Activated CD8-positive, alpha-beta memory T cell treated with anti-CD3 and anti-CD28 coated beads, Interleukin-2, amount 10 ng/mL, durations not matched to agents 7 days and 5 days (primary cell): ENCODE data around the gene NLGN4Y. TPM values are rescaled to one million over a fixed set of nuclear protein-coding genes. Genes with fewer than 3 reads are reported as not detected.

ENCODE experiments used
- ATAC-seq: fragments of 150-1000 bp; cut with Tn5 transposase; one replicate; pipeline ENCODE4 v1.10.0; 2021; ENCODE audit warnings: moderate library complexity
- CTCF ChIA-PET: fragments of 350-600 bp; sonication (Branson Sonifier 250); formaldehyde crosslinking; loops from one replicate; lab custom pipeline; 2021; ENCODE audit warnings: antibody characterized with exemption; lab: Charles Lee
- DNase-seq: peaks from one replicate; pipeline ENCODE4 v3.0.0-alpha.2; 2020
- H3K27ac Mint-ChIP-seq: one replicate; pipeline ENCODE4 v1.8.0; 2021; ENCODE audit warnings: mild to moderate bottlenecking, mixed read lengths
- H3K27me3 Mint-ChIP-seq: one replicate; pipeline ENCODE4 v1.8.0; 2021; ENCODE audit warnings: mixed read lengths
- H3K36me3 Mint-ChIP-seq: one replicate; pipeline ENCODE4 v1.8.0; 2021; ENCODE audit warnings: mild to moderate bottlenecking, mixed read lengths
- H3K4me1 Mint-ChIP-seq: one replicate; pipeline ENCODE4 v1.8.0; 2021; ENCODE audit warnings: mixed read lengths
- H3K4me3 Mint-ChIP-seq: one replicate; pipeline ENCODE4 v1.8.0; 2021; ENCODE audit warnings: mild to moderate bottlenecking, moderate library complexity, mixed read lengths
- H3K9me3 Mint-ChIP-seq: one replicate; pipeline ENCODE4 v1.8.0; 2022; ENCODE audit warnings: low read depth, mixed read lengths
- total RNA-seq, 2 experiments: library from RNA; stranded (reverse); gene quantifications; one replicate each; pipeline ENCODE4 v1.2.3, GENCODE V29; 2021

The NLGN4Y gene
- 1 to 10 TPM; 1.6 to 2.2 TPM for total RNA-seq

DNA sequence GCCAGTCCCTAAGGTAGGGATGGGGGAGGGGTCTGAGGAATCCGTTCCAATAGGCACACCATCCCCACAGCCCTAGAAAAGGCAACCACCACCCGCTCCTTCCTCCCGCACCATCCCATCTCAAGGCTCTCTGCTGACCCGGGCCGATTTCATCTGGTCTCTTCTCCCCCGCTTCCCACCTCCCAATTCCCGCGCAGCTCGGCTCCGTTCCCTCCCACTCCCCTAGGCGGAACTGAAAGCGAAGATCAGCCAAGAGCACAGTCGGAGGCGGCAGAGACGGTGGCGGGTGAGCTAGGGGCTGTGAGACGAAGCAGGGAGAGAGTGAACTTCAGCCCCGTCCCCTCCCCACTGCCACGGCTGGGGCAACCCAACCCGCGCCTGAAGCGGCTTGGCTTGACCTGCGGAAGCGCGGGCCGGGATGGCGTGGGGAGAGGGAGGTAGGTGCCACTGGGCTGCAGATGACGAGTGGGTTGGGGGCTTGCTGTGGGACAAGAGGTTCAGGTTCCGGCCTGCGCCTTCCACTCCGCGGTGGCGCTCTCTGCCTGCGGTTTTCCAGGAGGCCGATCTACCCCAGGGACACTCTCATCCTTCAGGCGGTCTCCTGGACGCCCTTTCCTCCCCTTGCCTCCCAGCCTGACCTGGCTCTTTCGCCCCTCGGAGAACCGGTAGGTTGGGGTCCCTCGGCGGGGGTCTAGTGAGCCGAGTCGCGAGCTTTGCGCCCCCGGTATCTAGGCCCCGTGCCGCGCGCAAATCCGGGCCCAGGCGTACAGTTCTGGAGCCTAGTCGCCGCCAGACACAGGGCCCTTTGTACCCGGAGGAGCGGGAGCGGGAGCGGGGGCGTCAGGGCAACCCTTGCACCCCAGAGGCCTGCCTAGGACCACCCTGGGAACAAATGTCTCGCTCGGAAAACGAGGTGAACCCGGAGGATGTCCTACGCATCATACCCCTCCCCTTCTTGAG is at the start of gene NLGN4Y:
Gene NLGN4Y (plus strand): TSS at position 258 of the 960 bp plus-strand sequence. CDS start 97,591 bp downstream, outside the sequence.
- Mint-ChIP-seq H3K4me3 (peak within 1 kb of the TSS; percentile 75), H3K27ac (peak within 1 kb of the TSS; percentile 65), H3K27me3 (peaks cover 39% of the 10 kb centered on the region), H3K4me1 (peaks cover 3% of the 10 kb centered on the region), H3K36me3 (no peaks in the 10 kb centered on the region), H3K9me3 (no peaks in the 10 kb centered on the region)
- peak; percentile 57 for ATAC-seq
- CTCF ChIA-PET = no interaction called here
- DNase-seq = peak; percentile 38

DNA sequence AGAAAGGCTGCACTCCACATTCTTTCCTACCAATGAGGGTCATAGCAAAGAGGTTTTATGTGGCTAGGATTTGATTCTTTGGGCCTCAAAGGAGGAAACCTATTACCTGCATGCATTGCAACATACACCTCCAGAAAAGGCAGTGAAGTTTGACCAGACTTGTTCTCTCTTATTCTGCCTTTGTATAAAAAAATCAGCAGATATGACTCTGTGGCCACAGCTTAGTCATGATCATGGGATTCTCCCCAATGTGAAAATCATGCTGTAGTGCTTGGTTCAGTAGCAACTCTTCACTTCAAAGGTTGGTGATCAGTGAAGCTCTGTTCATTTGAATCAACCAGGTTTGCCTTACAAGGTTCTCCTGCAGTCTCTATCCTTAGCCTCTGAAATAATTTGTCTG is 38.4 kb upstream of the NLGN4Y start:
- CTCF ChIA-PET = no interaction called here
- no peak for DNase-seq
- no peaks in the 10 kb centered on the region for H3K27me3 Mint-ChIP-seq
- ATAC-seq = no peak
- no peaks in the 10 kb centered on the region for H3K4me1 Mint-ChIP-seq
- no peak overlapping the region for H3K4me3 Mint-ChIP-seq
- H3K27ac Mint-ChIP-seq = no peak overlapping the region
- H3K9me3 Mint-ChIP-seq = no peaks in the 10 kb centered on the region
- H3K36me3 Mint-ChIP-seq = no peaks in the 10 kb centered on the region

DNA sequence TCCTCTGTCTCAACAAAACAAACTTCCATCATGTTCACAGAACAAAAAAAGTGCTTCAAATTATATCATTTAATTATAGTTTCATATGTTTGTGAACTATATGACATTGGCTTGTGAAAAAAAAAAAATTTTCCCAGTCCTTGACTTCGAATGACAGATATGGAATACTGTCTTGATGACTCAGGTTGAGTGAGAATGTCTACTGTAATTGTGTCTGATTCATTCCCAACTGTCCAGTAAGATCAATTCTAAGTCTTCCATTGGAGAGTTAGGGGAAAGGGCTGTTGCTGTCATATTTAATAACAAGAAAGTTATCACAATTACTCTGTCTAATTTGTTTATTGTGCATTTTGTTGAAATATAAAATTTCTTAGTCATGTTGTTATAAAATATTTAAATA is 34.1 kb upstream of the NLGN4Y start:
- H3K36me3 Mint-ChIP-seq = no peaks in the 10 kb centered on the region

DNA sequence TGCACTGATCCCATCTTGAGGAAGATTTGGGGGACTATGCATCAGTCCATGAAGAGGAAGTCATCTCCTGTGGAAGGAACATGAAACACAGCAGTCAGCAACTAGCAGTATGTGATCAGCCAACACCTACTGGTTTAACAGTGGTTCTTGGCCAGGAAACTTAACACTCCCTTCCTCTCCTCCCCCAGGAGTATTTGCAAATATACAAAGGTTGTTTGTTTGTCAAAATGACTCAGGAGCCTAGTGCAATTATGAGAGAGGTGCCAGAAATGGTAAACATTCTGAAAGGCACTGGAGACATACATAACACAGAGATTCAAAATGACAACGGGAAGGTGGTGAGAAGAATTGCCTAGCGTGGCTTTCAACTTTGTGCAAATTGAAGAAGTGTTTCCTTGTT is 26.3 kb upstream of the NLGN4Y start:
- no peak overlapping the region for H3K4me3 Mint-ChIP-seq
- H3K36me3 Mint-ChIP-seq = no peaks in the 10 kb centered on the region
- no peaks in the 10 kb centered on the region for H3K9me3 Mint-ChIP-seq
- H3K27ac Mint-ChIP-seq = no peak overlapping the region
- H3K27me3 Mint-ChIP-seq = no peaks in the 10 kb centered on the region
- CTCF ChIA-PET = no interaction called here
- DNase-seq (no peak), ATAC-seq (no peak)
- H3K4me1 Mint-ChIP-seq = no peaks in the 10 kb centered on the region

More for the DNA sequence above, 34.1 kb upstream of the NLGN4Y start:
- Mint-ChIP-seq H3K27me3 (no peaks in the 10 kb centered on the region), H3K27ac (no peak overlapping the region), H3K4me1 (no peaks in the 10 kb centered on the region), H3K4me3 (no peak overlapping the region), H3K9me3 (no peaks in the 10 kb centered on the region)
- ATAC-seq (no peak), DNase-seq (no peak)
- CTCF ChIA-PET = no interaction called here

DNA sequence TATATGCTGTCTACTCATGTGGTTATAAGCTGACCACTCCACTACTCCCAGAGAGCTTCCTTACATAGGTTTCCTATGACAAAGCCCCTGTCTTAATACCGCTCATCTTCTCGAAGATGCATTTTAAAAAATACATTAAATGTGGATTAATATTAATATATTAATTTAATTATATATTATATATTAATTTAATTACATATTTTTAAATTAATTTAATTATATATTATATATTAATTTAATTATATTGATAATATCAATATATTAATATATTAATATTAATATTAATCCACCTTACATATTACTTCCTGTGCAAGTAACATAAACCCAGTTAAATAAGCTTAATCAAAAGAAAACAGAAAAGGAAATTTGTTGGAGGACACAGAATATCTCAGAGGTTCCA is 19.7 kb upstream of the NLGN4Y start:
- ATAC-seq (no peak), DNase-seq (no peak)
- no peaks in the 10 kb centered on the region for H3K36me3 Mint-ChIP-seq
- H3K4me1 Mint-ChIP-seq = no peaks in the 10 kb centered on the region
- H3K27me3 Mint-ChIP-seq = no peaks in the 10 kb centered on the region
- no peaks in the 10 kb centered on the region for H3K9me3 Mint-ChIP-seq
- CTCF ChIA-PET = no interaction called here
- H3K4me3 Mint-ChIP-seq = no peak overlapping the region
- no peak overlapping the region for H3K27ac Mint-ChIP-seq

DNA sequence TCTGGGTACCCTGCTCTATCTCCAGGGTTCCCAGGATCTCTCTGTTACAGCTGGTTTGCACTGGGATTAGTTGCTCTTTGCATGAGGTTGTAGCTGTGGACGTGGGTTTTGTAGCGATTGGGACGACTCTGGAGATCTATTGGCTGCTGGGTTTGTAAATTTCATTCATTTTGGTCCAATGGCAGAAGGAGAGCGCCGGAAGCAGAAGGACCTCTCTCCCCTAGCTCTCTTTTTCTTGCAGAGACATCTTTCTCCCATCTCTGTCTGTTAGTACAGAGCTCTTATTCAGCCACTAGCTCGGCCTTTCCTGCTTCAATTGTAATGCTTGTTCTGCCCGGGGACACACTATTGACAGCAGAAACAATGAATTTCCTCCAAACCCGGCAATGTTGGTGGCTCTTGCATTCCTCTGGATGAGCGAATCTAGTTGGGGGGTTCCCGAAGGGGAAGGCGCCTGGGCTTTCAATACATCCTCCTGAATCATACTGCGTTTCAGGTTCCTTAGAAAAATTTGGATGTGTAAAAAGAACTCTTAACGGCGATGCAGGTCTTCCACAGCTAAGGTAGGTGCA is 1.9 kb upstream of the NLGN4Y start:
- Mint-ChIP-seq H3K9me3 (no peaks in the 10 kb centered on the region), H3K27ac (no peak overlapping the region), H3K4me1 (peaks cover 3% of the 10 kb centered on the region), H3K27me3 (peaks cover 39% of the 10 kb centered on the region), H3K36me3 (no peaks in the 10 kb centered on the region), H3K4me3 (no peak overlapping the region)
- CTCF ChIA-PET = no interaction called here
- DNase-seq (no peak), ATAC-seq (no peak)

DNA sequence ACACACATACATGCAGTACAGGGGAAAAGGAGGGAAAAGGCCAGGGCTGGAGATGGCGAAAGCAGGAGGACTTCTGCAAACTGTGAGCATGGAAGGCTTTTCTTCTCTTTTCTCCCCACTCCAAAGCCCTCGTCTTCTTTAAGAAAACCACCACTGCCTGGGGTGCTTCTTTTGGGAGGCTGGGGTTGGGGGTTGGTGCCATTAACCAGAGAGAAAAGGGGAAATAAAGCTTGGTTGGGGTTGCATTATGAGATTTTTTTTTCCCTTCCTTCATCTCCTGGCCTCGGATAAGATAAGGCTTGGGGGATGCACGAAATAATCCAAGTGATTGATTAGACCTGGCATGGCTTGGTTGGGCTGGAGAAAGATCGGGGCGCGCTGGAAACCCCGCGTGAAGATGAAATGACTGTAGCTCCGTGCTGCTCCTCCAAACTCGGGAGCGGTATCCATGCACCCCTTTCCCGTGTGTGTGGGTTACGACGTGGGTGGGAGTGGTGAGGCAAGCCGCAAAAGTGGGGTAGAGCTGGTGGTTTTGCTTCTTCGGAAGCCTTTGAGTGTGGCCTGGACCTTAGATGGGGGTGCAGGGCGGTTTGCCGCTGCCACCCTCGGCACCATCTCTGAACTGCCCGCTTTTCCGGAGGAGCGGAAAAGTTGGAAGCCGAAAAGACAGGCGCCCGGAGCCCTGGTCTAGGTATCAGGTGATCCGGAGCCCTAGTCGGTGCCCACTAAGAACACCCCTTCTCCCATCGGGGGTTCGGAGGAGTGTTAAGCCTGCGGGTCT is 648 bp upstream of the NLGN4Y start:
- peaks cover 3% of the 10 kb centered on the region for H3K4me1 Mint-ChIP-seq
- ATAC-seq (peak; percentile 20), DNase-seq (no peak)
- peaks cover 39% of the 10 kb centered on the region for H3K27me3 Mint-ChIP-seq
- peak overlapping the region; percentile 75 for H3K4me3 Mint-ChIP-seq
- no peaks in the 10 kb centered on the region for H3K36me3 Mint-ChIP-seq
- H3K9me3 Mint-ChIP-seq = no peaks in the 10 kb centered on the region
- no peak overlapping the region for H3K27ac Mint-ChIP-seq
- CTCF ChIA-PET = no interaction called here

DNA sequence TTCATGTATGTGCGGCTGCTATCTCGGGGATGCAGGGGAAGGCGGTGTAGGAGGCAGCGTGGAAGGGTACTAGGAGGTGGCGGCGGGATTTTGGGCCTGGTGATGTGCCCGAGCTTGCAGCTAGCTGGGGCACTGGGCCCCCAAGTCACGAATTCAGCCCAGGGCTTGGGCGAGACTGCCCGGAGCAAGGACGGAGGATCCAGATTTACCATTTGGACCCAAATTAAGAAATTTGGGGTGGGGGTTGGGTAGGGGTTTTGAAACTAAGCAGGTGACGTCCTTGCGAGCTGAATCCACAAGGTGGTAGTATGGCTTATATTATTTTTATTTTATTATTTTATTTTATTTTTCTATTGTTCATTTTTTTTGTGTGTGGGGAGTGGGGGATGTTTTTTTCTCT is 986 bp downstream of the NLGN4Y start:
- CTCF ChIA-PET = no interaction called here
- H3K36me3 Mint-ChIP-seq = no peaks in the 10 kb centered on the region
- peaks cover 35% of the 10 kb centered on the region for H3K27me3 Mint-ChIP-seq
- ATAC-seq (no peak), DNase-seq (no peak)
- peaks cover 3% of the 10 kb centered on the region for H3K4me1 Mint-ChIP-seq
- H3K9me3 Mint-ChIP-seq = no peaks in the 10 kb centered on the region
- H3K27ac Mint-ChIP-seq = peak overlapping the region; percentile 65
- peak overlapping the region; percentile 75 for H3K4me3 Mint-ChIP-seq

DNA sequence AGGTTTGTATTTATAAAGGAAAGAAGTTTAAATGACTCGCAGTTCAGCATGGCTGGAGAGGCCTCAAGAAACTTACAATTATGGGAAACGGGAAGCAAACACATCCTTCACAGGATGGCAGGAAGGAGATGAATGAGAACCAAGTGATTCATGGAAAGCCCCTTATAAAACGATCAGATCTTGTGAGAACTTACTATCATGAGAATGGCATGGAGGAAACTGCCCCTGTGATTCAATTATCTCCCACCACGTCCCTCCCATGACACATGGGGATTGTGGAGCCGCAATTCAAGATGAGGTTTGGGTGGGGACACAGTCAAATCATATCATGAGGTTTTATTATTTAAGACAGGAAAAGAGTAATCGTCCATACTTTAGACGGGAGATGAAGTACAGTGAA is 4.0 kb downstream of the NLGN4Y start:
- Mint-ChIP-seq H3K4me1 (peaks cover 3% of the 10 kb centered on the region), H3K36me3 (no peaks in the 10 kb centered on the region), H3K9me3 (no peaks in the 10 kb centered on the region), H3K4me3 (no peak overlapping the region), H3K27me3 (peaks cover 12% of the 10 kb centered on the region), H3K27ac (no peak overlapping the region)
- DNase-seq (no peak), ATAC-seq (no peak)
- CTCF ChIA-PET = no interaction called here

DNA sequence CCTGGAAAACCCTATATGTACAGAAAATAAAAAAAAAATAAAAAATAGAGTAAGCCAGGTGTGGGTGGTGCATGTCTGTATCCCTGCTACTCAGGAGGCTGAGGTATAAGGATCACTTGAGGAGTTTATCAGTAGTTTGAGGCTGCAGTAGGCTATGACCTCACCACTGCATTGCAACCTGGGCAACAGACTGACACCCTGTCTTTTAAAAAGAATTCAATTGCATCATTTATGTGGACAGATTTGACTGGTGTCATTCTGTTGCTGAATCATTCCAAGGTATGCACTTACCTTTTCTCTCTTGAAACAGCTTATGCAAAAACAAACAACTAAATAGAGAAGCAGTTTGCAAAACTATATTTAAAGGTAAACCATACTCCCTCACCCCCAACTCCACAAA is 12.4 kb downstream of the NLGN4Y start:
- CTCF ChIA-PET = no interaction called here
- H3K4me3 Mint-ChIP-seq = no peak overlapping the region
- no peak overlapping the region for H3K27ac Mint-ChIP-seq
- DNase-seq (no peak), ATAC-seq (no peak)
- H3K9me3 Mint-ChIP-seq = peaks cover 2% of the 10 kb centered on the region
- H3K4me1 Mint-ChIP-seq = no peaks in the 10 kb centered on the region
- no peaks in the 10 kb centered on the region for H3K36me3 Mint-ChIP-seq
- no peaks in the 10 kb centered on the region for H3K27me3 Mint-ChIP-seq

DNA sequence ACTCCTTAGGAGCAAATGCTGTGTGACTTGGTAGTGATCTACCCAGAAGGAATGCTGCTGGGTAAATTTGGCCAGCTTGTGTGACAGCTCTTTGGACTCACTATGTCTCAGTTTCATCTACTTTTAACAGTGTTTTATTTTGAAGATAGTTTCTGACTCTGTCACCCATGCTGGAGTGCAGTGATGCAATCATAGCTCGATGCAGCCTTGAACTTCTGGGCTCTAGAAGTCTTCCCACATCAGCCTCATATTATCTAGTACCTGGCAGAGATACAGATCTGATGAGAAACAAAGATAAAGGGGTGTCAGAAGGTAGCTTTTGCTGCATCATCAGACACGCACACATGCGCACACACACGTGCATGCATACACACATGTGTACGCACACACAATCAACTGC is 19.2 kb downstream of the NLGN4Y start:
- Mint-ChIP-seq H3K27me3 (no peaks in the 10 kb centered on the region), H3K4me1 (no peaks in the 10 kb centered on the region), H3K4me3 (no peak overlapping the region), H3K9me3 (peaks cover 2% of the 10 kb centered on the region), H3K27ac (no peak overlapping the region), H3K36me3 (no peaks in the 10 kb centered on the region)
- DNase-seq = no peak
- CTCF ChIA-PET = no interaction called here
- ATAC-seq = no peak

DNA sequence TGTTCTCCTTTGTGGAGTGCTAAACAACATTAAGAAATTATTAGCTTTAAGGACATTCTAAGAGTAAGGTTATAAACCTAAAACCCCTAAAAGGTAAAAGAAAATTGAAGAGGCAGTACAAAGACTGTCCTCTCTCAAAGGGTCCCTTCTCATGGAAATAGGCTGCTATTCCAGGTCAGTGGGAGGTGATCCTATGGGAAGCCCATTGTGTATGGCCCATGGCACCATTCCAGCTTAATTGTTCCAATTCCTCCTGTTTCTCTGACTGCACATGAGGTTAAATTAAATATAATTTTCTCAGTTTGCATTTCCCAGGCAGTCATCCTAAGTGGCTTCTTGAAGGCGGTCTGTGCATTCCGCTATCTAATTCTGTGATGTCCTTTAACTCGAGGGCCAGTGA is 57.0 kb downstream of the NLGN4Y start:
- DNase-seq (no peak), ATAC-seq (no peak)
- CTCF ChIA-PET = no interaction called here
- Mint-ChIP-seq H3K4me3 (no peak overlapping the region), H3K9me3 (no peaks in the 10 kb centered on the region), H3K27ac (no peak overlapping the region), H3K36me3 (no peaks in the 10 kb centered on the region), H3K4me1 (peaks cover 1% of the 10 kb centered on the region), H3K27me3 (no peaks in the 10 kb centered on the region)

DNA sequence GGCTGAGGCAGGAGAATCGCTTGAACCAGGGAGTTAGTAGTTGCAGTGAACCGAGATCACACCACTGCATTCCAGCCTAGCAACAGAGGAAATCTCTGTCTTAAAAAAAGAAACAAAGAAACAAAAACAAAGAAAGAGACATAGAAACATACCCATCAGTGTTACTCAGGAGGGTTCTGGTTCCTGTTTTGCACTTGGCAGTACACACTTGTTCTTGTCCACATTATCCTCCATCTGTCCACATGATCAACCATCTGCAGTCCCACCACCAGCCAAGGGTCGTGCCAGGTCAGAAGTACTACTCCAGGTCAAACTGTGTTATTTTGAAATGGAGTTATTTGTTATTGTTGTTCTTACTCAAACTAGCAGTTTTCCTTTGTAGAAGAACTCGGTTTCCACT is 62.4 kb downstream of the NLGN4Y start:
- Mint-ChIP-seq H3K27me3 (no peaks in the 10 kb centered on the region), H3K9me3 (no peaks in the 10 kb centered on the region), H3K4me1 (no peaks in the 10 kb centered on the region), H3K27ac (no peak overlapping the region), H3K36me3 (no peaks in the 10 kb centered on the region), H3K4me3 (no peak overlapping the region)
- CTCF ChIA-PET = no interaction called here
- ATAC-seq (no peak), DNase-seq (no peak)
